ENCODE results near the gene C16orf87. TPM values are rescaled to one million over a fixed set of nuclear protein-coding genes. Genes with fewer than 3 reads are reported as not detected.

C16orf87 gene
- polyA plus RNA-seq, 1 donor (not counting 4 experiments of a cell fraction or from before 2014, with no cell fraction given): 10.2 TPM

DNA sequence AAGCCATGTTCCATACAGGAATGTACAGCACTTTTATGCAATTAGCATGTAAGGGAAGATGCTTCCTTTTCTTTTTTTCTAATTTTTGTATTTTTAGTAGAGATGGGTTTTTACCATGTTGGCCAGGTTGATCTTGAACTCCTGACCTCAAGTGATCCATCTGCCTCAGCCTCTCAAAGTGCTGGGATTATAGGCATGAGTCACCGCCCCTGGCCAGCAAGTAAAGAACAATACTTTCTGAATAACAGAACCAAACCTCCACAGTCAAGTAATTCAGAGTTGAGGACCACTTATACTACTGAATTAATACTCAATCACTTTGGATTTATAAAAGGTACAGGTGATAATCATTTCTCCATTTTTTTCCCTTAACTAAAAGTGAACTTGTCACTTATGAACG, 13.0 kb downstream of the C16orf87 start:
- Histone ChIP-seq H3K79me2 (ENCODE audit: control insufficient read depth, insufficient read depth, low read length) (peaks cover 58% of the 10 kb centered on the region), H2AFZ (ENCODE audit: control insufficient read depth, low read length) (no peak overlapping the region), H3K4me1 (ENCODE audit: control insufficient read depth, extremely low read depth, insufficient read depth, low read length) (peaks cover 9% of the 10 kb centered on the region), H3K27ac (ENCODE audit: control insufficient read depth, insufficient read depth, low read length) (no peak overlapping the region), H3K9ac (ENCODE audit: control insufficient read depth, extremely low read depth, insufficient read depth, low read length) (no peak overlapping the region), H3K4me3 (ENCODE audit: control insufficient read depth in 2 of 3, extremely low read depth in 1 of 3, insufficient read depth in 2 of 3, low read depth in 1 of 3, low read length in 3 of 3) (no peak overlapping the region), H3K9me1 (ENCODE audit: control insufficient read depth, extremely low read depth, insufficient read depth, low read length) (no peaks in the 10 kb centered on the region), H3K4me2 (ENCODE audit: control insufficient read depth, extremely low read depth, insufficient read depth, low read depth, low read length) (no peak overlapping the region), H3K9me3 (ENCODE audit: control insufficient read depth, low read depth, low read length) (no peaks in the 10 kb centered on the region), H3K36me3 (ENCODE audit: control insufficient read depth in 2 of 2, extremely low read depth in 1 of 2, insufficient read depth in 2 of 2, low read length in 2 of 2) (no peaks in the 10 kb centered on the region), H3K27me3 (ENCODE audit: control insufficient read depth, extremely low read depth, insufficient read depth, low read length) (no peaks in the 10 kb centered on the region), H4K20me1 (ENCODE audit: control insufficient read depth, extremely low read depth, insufficient read depth, low read length) (no peaks in the 10 kb centered on the region)
- dilution Hi-C loops (cut with MboI; ENCODE audit: extremely low pct_ligation_motif_present, low sequenced_read_pairs): no loop called here
- DNase-seq (ENCODE audit: low read depth, low spot score) (no peak), FAIRE-seq (no peak)
- no peak for TF ChIP-seq EZH2 (IDR thresholded peaks at IDR 0.05; ENCODE audit: low read length)
- TF ChIP-seq, protein P1, sequence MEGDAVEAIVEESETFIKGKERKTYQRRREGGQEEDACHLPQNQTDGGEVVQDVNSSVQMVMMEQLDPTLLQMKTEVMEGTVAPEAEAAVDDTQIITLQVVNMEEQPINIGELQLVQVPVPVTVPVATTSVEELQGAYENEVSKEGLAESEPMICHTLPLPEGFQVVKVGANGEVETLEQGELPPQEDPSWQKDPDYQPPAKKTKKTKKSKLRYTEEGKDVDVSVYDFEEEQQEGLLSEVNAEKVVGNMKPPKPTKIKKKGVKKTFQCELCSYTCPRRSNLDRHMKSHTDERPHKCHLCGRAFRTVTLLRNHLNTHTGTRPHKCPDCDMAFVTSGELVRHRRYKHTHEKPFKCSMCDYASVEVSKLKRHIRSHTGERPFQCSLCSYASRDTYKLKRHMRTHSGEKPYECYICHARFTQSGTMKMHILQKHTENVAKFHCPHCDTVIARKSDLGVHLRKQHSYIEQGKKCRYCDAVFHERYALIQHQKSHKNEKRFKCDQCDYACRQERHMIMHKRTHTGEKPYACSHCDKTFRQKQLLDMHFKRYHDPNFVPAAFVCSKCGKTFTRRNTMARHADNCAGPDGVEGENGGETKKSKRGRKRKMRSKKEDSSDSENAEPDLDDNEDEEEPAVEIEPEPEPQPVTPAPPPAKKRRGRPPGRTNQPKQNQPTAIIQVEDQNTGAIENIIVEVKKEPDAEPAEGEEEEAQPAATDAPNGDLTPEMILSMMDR (optimal IDR thresholded peaks at IDR 0.05 in 1 of 3, IDR thresholded peaks at IDR 0.05 in 1 of 3, conservative IDR thresholded peaks at IDR 0.05 in 1 of 3; ENCODE audit: extremely low read depth in 1 of 3, insufficient read depth in 2 of 3, low read length in 3 of 3): no peak

DNA sequence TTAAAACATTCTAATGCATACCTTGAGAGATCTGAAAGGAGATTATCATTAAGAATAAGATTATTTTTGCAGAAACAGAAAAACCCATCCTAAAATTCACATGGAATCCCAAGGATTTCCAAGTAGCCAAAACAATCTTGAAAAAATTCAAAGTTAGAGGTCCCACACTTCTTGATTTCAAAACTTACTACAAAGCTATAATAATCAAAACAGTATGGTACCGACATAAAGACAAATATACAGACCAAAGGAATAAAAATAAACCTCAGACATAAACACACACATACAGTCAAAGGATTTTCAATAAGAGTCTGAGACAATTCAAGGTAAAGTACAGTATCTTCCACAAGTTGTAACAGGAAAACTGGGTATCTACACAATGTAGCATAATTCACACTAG, 16.2 kb downstream of the C16orf87 start:
- Histone ChIP-seq H3K27ac (ENCODE audit: control insufficient read depth, insufficient read depth, low read length) (no peak overlapping the region), H2AFZ (ENCODE audit: control insufficient read depth, low read length) (no peak overlapping the region), H3K79me2 (ENCODE audit: control insufficient read depth, insufficient read depth, low read length) (peaks cover 77% of the 10 kb centered on the region), H3K4me1 (ENCODE audit: control insufficient read depth, extremely low read depth, insufficient read depth, low read length) (peaks cover 5% of the 10 kb centered on the region), H3K4me2 (ENCODE audit: control insufficient read depth, extremely low read depth, insufficient read depth, low read depth, low read length) (no peak overlapping the region), H3K9me1 (ENCODE audit: control insufficient read depth, extremely low read depth, insufficient read depth, low read length) (no peaks in the 10 kb centered on the region), H3K27me3 (ENCODE audit: control insufficient read depth, extremely low read depth, insufficient read depth, low read length) (no peaks in the 10 kb centered on the region), H3K9ac (ENCODE audit: control insufficient read depth, extremely low read depth, insufficient read depth, low read length) (no peak overlapping the region), H4K20me1 (ENCODE audit: control insufficient read depth, extremely low read depth, insufficient read depth, low read length) (no peaks in the 10 kb centered on the region), H3K36me3 (ENCODE audit: control insufficient read depth in 2 of 2, extremely low read depth in 1 of 2, insufficient read depth in 2 of 2, low read length in 2 of 2) (no peaks in the 10 kb centered on the region), H3K4me3 (ENCODE audit: control insufficient read depth in 2 of 3, extremely low read depth in 1 of 3, insufficient read depth in 2 of 3, low read depth in 1 of 3, low read length in 3 of 3) (no peak overlapping the region), H3K9me3 (ENCODE audit: control insufficient read depth, low read depth, low read length) (no peaks in the 10 kb centered on the region)
- DNase-seq (ENCODE audit: low read depth, low spot score): no peak
- dilution Hi-C loops (cut with MboI; ENCODE audit: extremely low pct_ligation_motif_present, low sequenced_read_pairs): no loop called here
- FAIRE-seq: no peak
- TF ChIP-seq, protein P1 (optimal IDR thresholded peaks at IDR 0.05 in 1 of 3, IDR thresholded peaks at IDR 0.05 in 1 of 3, conservative IDR thresholded peaks at IDR 0.05 in 1 of 3; ENCODE audit: extremely low read depth in 1 of 3, insufficient read depth in 2 of 3, low read length in 3 of 3): no peak
- TF ChIP-seq EZH2 (IDR thresholded peaks at IDR 0.05; ENCODE audit: low read length): no peak
